IMR-90 (cell line): ENCODE measurements around the gene ROBO4. TPM values are rescaled to one million over a fixed set of nuclear protein-coding genes. Genes with fewer than 3 reads are reported as not detected.

ENCODE experiments used
- ATAC-seq: fragments of 200-7000 bp; cut with Tn5 transposase; 2 replicates; pipeline ENCODE4 v1.9.1; 2020; ENCODE audit warnings: low read depth, mild to moderate bottlenecking, moderate library complexity
- Bru-seq: library from RNA; stranded (reverse); fragments of 400-500 nt; gene quantifications from one replicate; lab custom pipeline; 2021; lab: Mats Ljungman, UMichigan
- BruChase-seq, 2 experiments: library from RNA; stranded (reverse); fragments of 400-500 nt; gene quantifications; one replicate each; lab custom pipeline; 2021; lab: Mats Ljungman, UMichigan
- BruUV-seq: library from RNA; stranded (reverse); fragments of 400-500 nt; replicated peaks from 2 replicates; lab custom pipeline; 2021; lab: Mats Ljungman, UMichigan
- CTCF ChIA-PET: fragments of 300-600 bp; formaldehyde crosslinking; extraction: SDS; loops from one replicate; lab custom pipeline; 2021; ENCODE audit warnings: antibody characterized with exemption; lab: Yijun Ruan, JAX
- POLR2A ChIA-PET: fragments of 300-600 bp; sonication (Branson Sonifier 250); formaldehyde crosslinking; loops from one replicate; lab custom pipeline; 2022; ENCODE audit warnings: antibody characterized with exemption; ENCODE audit not compliant: unreplicated experiment; lab: Charles Lee
- DNase-seq: peaks from one replicate; pipeline ENCODE4 v3.0.0; 2013
- H2AFZ ChIP-seq: replicated peaks from 2 replicates; pipeline ENCODE3; 2013; ENCODE audit warnings: low read length, mild to moderate bottlenecking; ENCODE audit not compliant: poor library complexity
- H2AK5ac ChIP-seq: 2 replicates; pipeline ENCODE4 v1.6.1; 2013; ENCODE audit warnings: low read depth, low read length, inconsistent platforms
- H2AK9ac ChIP-seq: replicated peaks from 2 replicates; pipeline ENCODE3; 2013; ENCODE audit warnings: mild to moderate bottlenecking, low read depth, low read length, moderate library complexity; ENCODE audit not compliant: poor library complexity
- H2BK120ac ChIP-seq: 2 replicates; pipeline ENCODE4 v1.6.1; 2013; ENCODE audit warnings: low read depth, low read length, inconsistent platforms
- H2BK15ac ChIP-seq: 3 replicates; pipeline ENCODE4 v1.6.1; 2013; ENCODE audit warnings: low read depth, low read length, inconsistent platforms
- H2BK20ac ChIP-seq: 2 replicates; pipeline ENCODE4 v1.6.1; 2013; ENCODE audit warnings: low read depth, mild to moderate bottlenecking, inconsistent platforms, low read length, moderate library complexity
- H2BK5ac ChIP-seq: 2 replicates; pipeline ENCODE4 v1.6.1; 2013; ENCODE audit warnings: mild to moderate bottlenecking, low read depth, low read length, inconsistent platforms; ENCODE audit not compliant: poor library complexity, severe bottlenecking
- H3K14ac ChIP-seq: replicated peaks from 2 replicates; pipeline ENCODE4 v1.6.1; 2013; ENCODE audit warnings: low read depth, low read length, inconsistent platforms
- H3K18ac ChIP-seq: 2 replicates; pipeline ENCODE4 v1.6.1; 2013; ENCODE audit warnings: low read depth, low read length, control low read depth
- H3K23ac ChIP-seq: 2 replicates; pipeline ENCODE4 v1.6.1; 2013; ENCODE audit warnings: low read depth, low read length, inconsistent platforms
- H3K27ac ChIP-seq: 2 replicates; pipeline ENCODE4 v1.5.1; 2013; ENCODE audit warnings: mild to moderate bottlenecking, control low read depth, low read length; ENCODE audit not compliant: insufficient read depth
- H3K27me3 ChIP-seq: 2 replicates; pipeline ENCODE4 v1.6.1; 2013; ENCODE audit warnings: low read length; ENCODE audit not compliant: control insufficient read depth, insufficient read depth
- H3K36me3 ChIP-seq: 2 replicates; pipeline ENCODE4 v1.6.1; 2013; ENCODE audit warnings: low read length, mixed read lengths; ENCODE audit not compliant: control insufficient read depth, insufficient read depth
- H3K4ac ChIP-seq: 2 replicates; pipeline ENCODE4 v1.6.1; 2013; ENCODE audit warnings: low read depth, low read length, inconsistent platforms
- H3K4me1 ChIP-seq: 2 replicates; pipeline ENCODE4 v1.6.1; 2013; ENCODE audit warnings: low read length, mixed read lengths; ENCODE audit not compliant: control insufficient read depth, insufficient read depth
- H3K4me2 ChIP-seq: 2 replicates; pipeline ENCODE4 v1.6.1; 2013; ENCODE audit warnings: low read depth, mild to moderate bottlenecking, control low read depth, low read length, moderate library complexity
- H3K4me3 ChIP-seq: 2 replicates; pipeline ENCODE4 v1.5.1; 2013; ENCODE audit warnings: low read depth, mild to moderate bottlenecking, control low read depth, low read length, moderate library complexity; ENCODE audit not compliant: insufficient read depth
- H3K56ac ChIP-seq: 2 replicates; pipeline ENCODE4 v1.6.1; 2013; ENCODE audit warnings: low read length, inconsistent platforms; ENCODE audit not compliant: insufficient read depth; ENCODE audit errors: extremely low read depth
- H3K79me1 ChIP-seq, 2 experiments: 2 replicates each; pipeline ENCODE4 v1.6.1; 2013; ENCODE audit warnings: low read length in 2 of 2, inconsistent platforms in 1 of 2, low read depth in 1 of 2
- H3K9ac ChIP-seq: 2 replicates; pipeline ENCODE4 v1.6.1; 2013; ENCODE audit warnings: low read depth, low read length, control low read depth
- H3K9me1 ChIP-seq: 2 replicates; pipeline ENCODE4 v1.6.1; 2013; ENCODE audit warnings: low read length, inconsistent platforms; ENCODE audit not compliant: insufficient read depth
- H3K9me3 ChIP-seq: 2 replicates; pipeline ENCODE4 v1.6.1; 2013; ENCODE audit warnings: low read length; ENCODE audit not compliant: control insufficient read depth, insufficient read depth
- H4K20me1 ChIP-seq: 2 replicates; pipeline ENCODE4 v1.6.1; 2013; ENCODE audit warnings: low read length, inconsistent platforms; ENCODE audit not compliant: insufficient read depth
- H4K5ac ChIP-seq: 2 replicates; pipeline ENCODE4 v1.6.1; 2013; ENCODE audit warnings: mild to moderate bottlenecking, low read depth, low read length, control low read depth
- H4K8ac ChIP-seq, 2 experiments: 2 replicates each; pipeline ENCODE4 v1.6.1; 2013; ENCODE audit warnings: low read depth in 2 of 2, low read length in 2 of 2, control low read depth in 1 of 2, inconsistent platforms in 1 of 2
- H4K91ac ChIP-seq: 2 replicates; pipeline ENCODE4 v1.6.1; 2013; ENCODE audit warnings: low read depth, low read length, inconsistent platforms; ENCODE audit not compliant: insufficient read depth
- BHLHE40 ChIP-seq: fragments of 150-350 bp; IDR thresholded peaks from 2 replicates; pipeline ENCODE4 v1.6.1; 2016; ENCODE audit warnings: mild to moderate bottlenecking, low read depth, low read length
- FOS ChIP-seq: fragments of 150-350 bp; IDR thresholded peaks from 2 replicates; pipeline ENCODE4 v1.6.1; 2016; ENCODE audit warnings: low read depth, low read length
- WGBS, 2 experiments: methylation state at CpG; one replicate each; pipeline versions ENCODE4 v1.1.5 to v1.1.7; 2013; ENCODE audit warnings: missing lambda C conversion rate in 2 of 2; ENCODE audit not compliant: insufficient read length in 1 of 2; ENCODE audit errors: extremely low coverage in 2 of 2; 5-methylcytosine and 5-hydroxymethylcytosine counted together
- dilution Hi-C: fragments of 300-500 bp; cut with HindIII; formaldehyde crosslinking; loops from one replicate; pipeline ENCODE4 v1.14.3; 2018; ENCODE audit warnings: low sequenced_read_pairs; ENCODE audit not compliant: unreplicated experiment
- in situ Hi-C: fragments of 300-500 bp; cut with MboI; formaldehyde crosslinking; loops from 3 replicates; pipeline ENCODE4 v1.14.3; 2019; ENCODE audit warnings: low sequenced_read_pairs, inconsistent platforms, mixed read lengths
- intact Hi-C: fragments of 100-400 bp; cut with micrococcal nuclease; formaldehyde crosslinking; loops from 2 replicates; pipeline ENCODE4 v1.10.0; 2022
- long read RNA-seq: library from polyadenylated mRNA; unstranded; transcript quantifications from one replicate; pipeline ENCODE4 v2.0.0, GENCODE V29; 2021; ENCODE audit not compliant: unreplicated experiment
- polyA plus RNA-seq, 3 experiments: library from polyadenylated mRNA; depleted of rRNA; stranded (reverse); fragments of >200 nt; gene quantifications; 2 replicates each; pipeline ENCODE4 v1.2.3, GENCODE V29; 2012; ENCODE audit warnings: low replicate concordance in 1 of 3
- total RNA-seq: library from RNA; depleted of rRNA; stranded (reverse); fragments of >200 nt; gene quantifications from 2 replicates; pipeline ENCODE4 v1.2.3, GENCODE V29; 2012; rRNA removed

ROBO4 gene
- total RNA-seq (0.56 and 0.72 TPM in 2 replicates), polyA plus RNA-seq (2012; rRNA removed) (0.82 and 1.4 TPM in 2 replicates), Bru-seq, nascent RNA (percentile 22 among the genes with signal in this experiment), BruChase-seq, experiment 1, labeled RNA remaining after a 6-hour chase (percentile 13 among the genes with signal in this experiment), BruChase-seq, experiment 2, labeled RNA remaining after a 2-hour chase (percentile 11 among the genes with signal in this experiment)
- polyA plus RNA-seq (2012; cell fraction: cytosol; rRNA removed), result 0.55 and 1.0 TPM in 2 replicates
- 1.3 and 3.6 TPM in 2 replicates for polyA plus RNA-seq (2012; cell fraction: nucleus; rRNA removed; ENCODE audit: low replicate concordance)
- long read RNA-seq, partial matches to known transcripts, result 0 of 2 reads
- long read RNA-seq, other reads (novel, unspliced or antisense), result 2 of 2 reads

DNA sequence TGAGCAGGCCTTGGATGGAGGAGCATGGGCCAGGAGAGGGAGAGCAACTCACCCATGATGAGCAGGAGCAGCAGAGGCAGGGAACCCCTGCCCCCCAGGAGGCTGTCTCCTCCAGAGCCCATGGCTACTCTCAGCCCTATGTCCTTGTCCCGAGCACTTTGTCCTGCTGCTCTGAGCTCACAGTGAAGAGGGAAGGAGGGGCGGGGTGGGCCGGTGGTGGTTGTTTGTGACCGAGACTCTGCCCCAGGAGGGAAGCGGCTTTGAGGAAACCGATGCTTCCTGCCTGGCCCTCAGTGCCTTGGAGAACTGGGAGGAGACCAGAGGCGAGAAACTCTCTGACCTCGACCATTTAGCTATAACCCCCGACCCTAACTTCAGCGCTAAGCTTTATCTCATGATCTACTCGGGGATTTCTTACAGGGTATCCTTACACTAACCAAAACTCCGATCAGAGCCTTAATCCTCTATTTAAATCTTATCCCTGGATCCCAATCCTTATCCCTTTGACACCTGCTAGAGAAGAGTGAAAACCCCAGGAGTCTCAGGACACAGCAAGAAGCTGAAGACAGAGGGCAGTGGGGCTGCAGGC, at the start of gene ROBO4:
ROBO4 (minus strand) TSS at position 192 of the 589 bp plus-strand sequence; CDS start at position 122, 70 bp downstream.
- peaks cover 39% of the 10 kb centered on the region for H3K4me1 ChIP-seq
- no TSS peak for BruUV-seq
- DNase-seq (no peak), ATAC-seq (no peak)
- no peaks in the 10 kb centered on the region for H3K27me3 ChIP-seq
- H3K79me1 ChIP-seq, result peaks cover 7 to 26% of the 10 kb centered on the region in 2 experiments; a peak in 3 of 4 replicates
- H2BK120ac ChIP-seq, result peak within 1 kb of the TSS; percentile 98
- H3K4me2 ChIP-seq, result peak within 1 kb of the TSS; percentile 62
- no peaks in the 10 kb centered on the region for H3K36me3 ChIP-seq
- H2AK9ac ChIP-seq, result peak within 1 kb of the TSS; percentile 97
- peak within 1 kb of the TSS; percentile 86 to 97 for H4K8ac ChIP-seq
- H3K9ac ChIP-seq, result peak within 1 kb of the TSS; percentile 29; the same call in 1 of the 2 replicates
- H3K18ac ChIP-seq, result peak within 1 kb of the TSS; percentile 87
- peak within 1 kb of the TSS; percentile 98 for H2BK20ac ChIP-seq
- H3K4ac ChIP-seq, result peak within 1 kb of the TSS; percentile 99
- peak within 1 kb of the TSS; percentile 93 for H3K27ac ChIP-seq
- CTCF ChIA-PET, result interaction anchor here (1.8 kb wide), 1 partner anchor 22 kb away, joined by 7 read pairs; no protein-coding TSS in a partner anchor
- intact Hi-C loops, result no loop called here
- H3K4me3 ChIP-seq, result no peak within 1 kb of the TSS
- dilution Hi-C loops, result no loop called here
- peak within 1 kb of the TSS; percentile 90 for H2AFZ ChIP-seq
- H3K23ac ChIP-seq, result peak within 1 kb of the TSS; percentile 89
- peak within 1 kb of the TSS; percentile 96 for H3K14ac ChIP-seq
- peak within 1 kb of the TSS; percentile 82 for H3K56ac ChIP-seq
- POLR2A ChIA-PET, result interaction anchor here (1.1 to 1.2 kb wide), 2 partner anchors 22 to 56 kb away, joined by 3 read pairs; no protein-coding TSS in a partner anchor
- H2BK15ac ChIP-seq, result peak within 1 kb of the TSS; percentile 100
- peaks cover 42% of the 10 kb centered on the region for H3K9me1 ChIP-seq
- H4K91ac ChIP-seq, result peak within 1 kb of the TSS; percentile 96
- H3K9me3 ChIP-seq, result no peaks in the 10 kb centered on the region
- 40% methylated on average over 1 of the region's 12 CpGs; no CpG with 5 or more reads in 1 of the 2 experiments for WGBS, 2 experiments
- H4K5ac ChIP-seq, result peak within 1 kb of the TSS; percentile 94
- in situ Hi-C loops, result no loop called here
- H2BK5ac ChIP-seq, result peak within 1 kb of the TSS; percentile 97
- no peaks in the 10 kb centered on the region for H4K20me1 ChIP-seq
- peak within 1 kb of the TSS; percentile 97 for H2AK5ac ChIP-seq
- TF ChIP-seq FOS (no peak), BHLHE40 (no peak)
